B cell (primary cell): ENCODE data around the gene KIF18A.

ENCODE experiments used
- CTCF ChIP-seq: fragments of 200-600 bp; IDR thresholded peaks from one replicate; pipeline ENCODE4 v1.8.0; 2022; ENCODE audit warnings: antibody characterized with exemption, mild to moderate bottlenecking
- EZH2 ChIP-seq: IDR thresholded peaks from 2 replicates; pipeline ENCODE4 v1.6.1; 2012; ENCODE audit warnings: borderline replicate concordance, low read depth, mild to moderate bottlenecking, moderate library complexity, low read length; ENCODE audit not compliant: insufficient read depth, poor library complexity, severe bottlenecking

- TF ChIP-seq EZH2: no peak
- TF ChIP-seq CTCF: no peak
Observed at GRCh38 chr11:28086569-28086968, 21.4 kb downstream of the KIF18A start.
